Muscle of back (tissue), 11 donors: ENCODE results near the gene POLR2L. TPM values are rescaled to one million over a fixed set of nuclear protein-coding genes. Genes with fewer than 3 reads are reported as not detected.
A peak's percentile ranks its signal among the peaks of the same experiment; 100 is the strongest.

ENCODE experiments used
- DNase-seq, 3 donors: peaks; one replicate each; pipeline versions ENCODE4 v3.0.0 to v3.0.0-alpha.2; 2013
- polyA plus RNA-seq, 10 donors: library from polyadenylated mRNA; unstranded; fragments of 120-200 nt; gene quantifications; one replicate each; pipeline ENCODE4 v1.2.1, GENCODE V29; 2013; ENCODE audit not compliant: insufficient read length in 10 of 10

The POLR2L gene
- polyA plus RNA-seq, 10 donors, result 69.6 to 159 (median 104) TPM

DNA sequence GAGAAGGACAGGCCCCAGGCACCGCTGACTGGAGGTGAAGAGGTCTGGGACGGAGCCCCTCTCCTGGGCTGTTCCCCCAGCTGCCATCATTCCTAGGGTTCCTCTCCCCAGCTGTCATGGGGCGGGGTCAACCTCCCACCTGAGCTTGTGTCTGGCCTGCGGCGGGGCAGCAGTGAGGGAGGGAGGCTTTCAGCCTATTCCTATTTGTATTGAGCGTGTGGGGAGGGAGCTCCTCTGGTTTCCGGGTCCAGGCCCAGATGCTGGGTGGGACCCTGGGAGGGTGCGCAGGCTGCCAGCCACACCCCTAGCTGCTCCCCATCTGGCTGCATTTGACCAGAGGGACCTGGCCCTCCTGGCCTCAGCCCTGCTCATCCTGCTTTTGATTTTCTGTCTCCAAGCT is 14.1 kb upstream of the POLR2L start:
- DNase-seq, result no peak

- no peak for DNase-seq
Observed at GRCh38 chr11:855796-856195, 13.5 kb upstream of the POLR2L start.

- no peak for DNase-seq
Observed at GRCh38 chr11:855330-855674, 13.0 kb upstream of the POLR2L start.

DNA sequence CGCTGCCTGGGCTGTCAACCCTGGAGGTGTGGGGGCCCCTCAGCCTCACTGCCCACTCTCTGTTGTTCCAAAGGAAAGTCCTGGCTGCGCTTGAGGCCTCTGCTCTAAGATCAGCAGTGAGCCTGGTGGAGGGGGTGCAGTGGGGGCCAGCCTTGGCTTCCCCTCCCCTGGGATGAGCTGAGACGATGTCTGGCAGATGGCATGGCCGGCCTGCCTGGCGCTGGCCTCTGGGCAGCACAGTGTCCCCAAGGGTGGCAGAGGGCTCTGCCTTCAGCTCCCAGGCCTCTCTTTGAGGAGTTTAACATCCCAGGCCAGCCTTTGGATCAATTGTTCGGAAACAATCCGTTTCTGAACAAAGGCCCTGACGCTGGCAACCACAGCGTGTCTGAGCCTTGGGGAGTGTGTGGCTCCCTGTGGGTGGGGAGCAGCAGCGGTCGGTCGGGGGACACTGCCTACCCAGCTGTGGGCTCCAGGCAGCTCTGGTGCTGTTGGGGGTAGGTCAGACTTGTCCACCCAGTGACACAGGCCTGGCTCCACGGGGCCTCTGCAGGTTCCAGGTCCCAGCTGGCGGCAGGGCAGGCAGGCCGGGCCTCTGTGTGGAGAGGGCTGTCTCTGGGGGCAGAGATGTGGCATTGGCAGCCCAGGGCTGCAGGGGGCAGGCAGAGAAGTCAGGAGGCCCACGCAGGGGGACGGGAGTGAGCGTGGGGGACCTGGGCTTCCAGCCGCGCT is 12.4 kb upstream of the POLR2L start:
- DNase-seq, result no peak

DNA sequence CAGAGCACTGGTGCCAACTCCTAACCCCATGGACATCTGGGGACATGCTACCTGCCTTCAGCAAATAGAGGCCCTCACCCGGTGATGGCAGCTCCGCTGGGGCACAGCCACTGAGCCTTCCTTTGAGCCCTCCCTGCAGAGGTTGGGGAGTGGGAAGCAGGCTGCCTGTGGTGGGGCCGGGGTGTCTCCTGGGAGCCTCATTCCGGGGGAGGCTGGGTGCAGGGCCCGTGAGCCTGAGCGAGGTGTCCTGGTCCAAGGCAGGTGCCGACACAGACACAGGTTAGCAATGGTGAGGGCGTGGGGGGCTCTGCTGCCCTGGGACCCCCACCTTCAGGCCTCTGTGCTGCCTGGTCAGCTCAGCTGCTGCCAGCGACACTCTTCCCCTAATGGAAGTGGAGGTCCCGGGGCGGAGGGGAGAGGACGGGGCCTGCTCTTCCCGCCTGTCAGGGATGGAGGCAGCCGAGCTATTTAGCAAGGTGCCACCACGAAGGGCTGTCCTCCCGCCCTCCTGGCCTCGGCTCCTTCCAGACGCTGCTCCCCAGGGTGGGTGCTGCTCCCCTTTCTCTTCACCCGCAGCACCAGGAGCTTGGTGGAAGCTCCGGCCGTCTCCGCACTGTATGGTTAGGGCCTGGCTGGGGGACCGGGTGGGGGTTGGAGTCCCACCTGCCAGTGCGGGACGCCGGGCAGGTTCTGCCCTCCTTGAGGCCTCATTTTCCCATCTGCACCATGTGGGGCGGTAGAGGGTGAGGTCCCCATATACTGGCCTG is 11.5 kb upstream of the POLR2L start:
- no peak for DNase-seq

- no peak for DNase-seq
Observed at GRCh38 chr11:852762-853161, 10.4 kb upstream of the POLR2L start.

DNA sequence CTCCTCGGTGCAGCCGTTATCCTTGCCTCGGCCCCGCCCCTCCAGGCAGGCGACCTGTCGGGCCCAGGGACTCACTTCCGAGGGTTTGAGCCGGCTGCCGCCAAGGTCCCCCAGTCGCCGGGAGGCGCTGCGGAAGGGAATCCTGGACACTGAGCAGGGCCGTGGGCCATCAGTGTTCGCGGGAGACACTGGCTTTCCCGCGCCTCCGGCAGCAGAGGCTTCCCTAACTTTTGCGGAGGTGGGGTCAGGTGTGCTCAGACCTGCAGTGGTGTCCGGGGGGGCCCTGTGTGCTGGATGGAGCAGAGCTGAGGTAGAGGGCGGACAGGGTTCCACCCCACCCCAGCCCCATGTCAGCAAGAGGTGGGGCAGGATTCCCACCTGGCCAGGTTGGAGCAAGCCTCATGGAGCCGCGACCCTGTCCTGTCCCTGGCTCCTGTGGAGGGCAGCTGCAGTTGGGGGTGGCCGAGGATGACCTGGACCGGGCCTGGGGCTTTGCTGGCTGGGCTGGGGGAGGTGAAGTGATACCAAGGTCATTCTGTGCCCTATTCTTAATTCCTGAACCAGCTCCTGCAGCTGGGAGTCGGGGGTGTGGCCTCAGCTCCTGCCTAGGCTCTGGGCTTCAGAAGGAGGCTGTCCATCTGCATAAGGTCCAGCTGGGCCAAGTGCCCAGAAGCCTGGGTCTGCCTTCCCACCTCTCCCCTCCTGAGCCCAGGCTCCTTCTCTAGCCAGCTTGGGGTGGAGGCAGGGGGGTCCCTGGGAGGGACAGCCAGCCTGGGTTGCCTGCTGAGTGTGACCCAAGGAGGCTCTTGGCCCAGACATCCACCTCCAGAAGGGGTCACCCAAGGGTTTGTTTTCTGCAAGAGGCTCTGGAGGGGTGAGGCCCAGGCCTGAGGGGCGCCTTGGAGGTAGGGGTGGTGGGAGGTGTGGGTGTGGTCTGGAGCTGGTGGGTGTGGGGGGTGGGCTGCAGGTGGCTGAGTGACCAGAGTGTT is 8.7 kb upstream of the POLR2L start:
- DNase-seq, result peak in 1 of 3 donors; percentile 57

DNA sequence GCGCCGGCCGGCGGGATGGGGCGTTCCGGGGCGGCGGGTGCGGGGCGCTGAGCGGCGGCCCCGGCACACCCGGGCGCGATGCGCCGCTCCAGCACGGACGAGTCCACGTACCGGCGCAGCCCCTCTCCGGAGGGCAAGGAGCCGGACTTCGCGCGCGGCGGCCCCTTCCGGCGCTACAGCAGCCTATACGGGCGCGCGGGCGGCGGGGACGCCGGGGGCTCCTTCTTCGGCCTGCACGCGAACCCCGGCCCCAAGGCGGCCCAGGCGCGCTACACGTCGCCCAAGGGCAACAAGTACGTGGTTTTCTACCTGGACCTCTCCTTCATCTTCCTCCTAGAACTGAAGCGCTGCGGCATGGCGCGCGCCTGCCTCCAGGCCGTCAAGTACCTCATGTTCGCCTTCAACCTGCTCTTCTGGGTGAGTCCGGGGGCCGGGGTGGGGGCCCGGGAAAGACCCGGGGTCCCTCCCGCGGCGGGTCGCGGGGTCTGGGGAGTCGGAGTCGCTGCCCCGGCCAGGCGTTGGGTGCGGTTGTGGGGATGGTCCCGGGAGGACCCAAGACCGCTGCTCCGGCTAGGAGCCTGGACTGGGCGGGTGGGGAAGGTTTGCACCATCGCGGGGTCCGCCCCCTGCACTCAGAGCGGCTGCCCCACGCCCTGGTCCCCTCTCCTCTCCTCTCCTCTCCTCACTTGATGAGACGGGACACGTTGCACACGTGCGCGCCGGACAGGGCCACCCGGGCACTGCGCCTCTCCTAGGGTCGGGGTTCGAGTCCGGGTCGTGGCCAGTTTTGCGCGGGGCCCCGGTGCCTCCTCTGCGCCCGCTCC is 7.8 kb upstream of the POLR2L start:
- peak in 1 of 3 donors; percentile 60 for DNase-seq

DNA sequence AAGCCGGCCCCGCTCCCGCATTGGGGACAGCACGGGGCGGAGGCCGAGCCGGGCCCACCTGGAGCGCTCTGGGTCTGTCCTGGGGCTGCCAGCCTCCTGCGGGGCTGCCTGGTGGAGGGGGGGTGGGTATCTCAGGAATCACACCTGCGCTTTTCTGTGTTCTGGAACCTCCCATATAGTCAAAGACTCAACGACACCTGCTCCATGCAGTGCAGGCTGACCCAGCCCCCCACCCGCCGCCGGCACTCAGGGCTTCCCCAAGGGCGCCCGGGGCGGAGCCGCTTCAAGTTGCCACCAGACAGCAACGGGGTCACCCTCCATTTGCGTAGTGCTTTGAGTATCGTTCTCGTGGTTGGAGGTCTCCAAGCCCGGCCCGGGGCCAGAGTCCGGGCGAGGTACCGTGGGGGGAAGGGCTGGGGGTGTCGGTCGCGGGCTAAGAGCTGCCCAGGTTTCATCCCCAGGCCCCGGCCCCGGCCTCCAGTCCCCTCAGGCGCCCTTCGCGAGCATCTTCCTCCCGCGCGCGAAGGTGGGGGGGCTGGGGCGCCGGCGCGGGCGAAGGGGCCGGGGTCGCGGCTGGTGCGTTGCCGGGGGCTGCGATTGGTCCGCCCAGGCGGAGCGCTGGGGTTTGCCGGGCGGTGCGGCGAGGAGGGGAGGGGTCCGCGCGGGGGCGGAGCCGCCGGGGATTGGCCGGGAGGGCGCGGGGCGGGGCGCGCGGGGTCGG is 6.9 kb upstream of the POLR2L start:
- peak in 1 of 3 donors; percentile 76 for DNase-seq

DNA sequence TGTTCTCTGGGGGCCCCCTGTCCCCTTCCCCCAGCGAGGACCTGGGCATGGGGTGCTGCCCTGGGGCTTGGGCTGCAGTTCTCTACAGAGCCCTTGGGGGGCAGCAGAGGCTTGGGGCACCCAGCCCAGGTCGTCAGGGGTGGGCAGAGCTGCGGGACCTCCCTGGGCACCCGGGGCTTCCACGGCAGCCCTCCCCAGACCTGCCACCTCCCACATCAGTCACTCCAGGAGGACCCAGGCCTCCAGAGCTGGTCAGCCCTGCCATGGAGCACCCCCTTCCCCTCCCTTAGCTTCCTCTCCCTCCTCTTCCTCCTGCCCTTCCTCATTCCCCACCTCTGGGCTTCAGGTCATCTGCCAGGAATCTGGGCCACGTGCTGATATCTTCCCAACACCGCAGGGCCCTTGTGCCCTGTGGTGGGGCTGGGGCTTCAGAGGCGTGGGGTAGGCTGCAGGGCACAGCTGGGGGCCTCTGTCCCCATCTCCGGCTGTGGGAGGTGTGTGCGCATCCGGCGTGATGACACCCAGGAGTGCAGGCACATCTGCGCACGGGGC is 6.1 kb upstream of the POLR2L start:
- DNase-seq, result peak in 1 of 3 donors; percentile 59

DNA sequence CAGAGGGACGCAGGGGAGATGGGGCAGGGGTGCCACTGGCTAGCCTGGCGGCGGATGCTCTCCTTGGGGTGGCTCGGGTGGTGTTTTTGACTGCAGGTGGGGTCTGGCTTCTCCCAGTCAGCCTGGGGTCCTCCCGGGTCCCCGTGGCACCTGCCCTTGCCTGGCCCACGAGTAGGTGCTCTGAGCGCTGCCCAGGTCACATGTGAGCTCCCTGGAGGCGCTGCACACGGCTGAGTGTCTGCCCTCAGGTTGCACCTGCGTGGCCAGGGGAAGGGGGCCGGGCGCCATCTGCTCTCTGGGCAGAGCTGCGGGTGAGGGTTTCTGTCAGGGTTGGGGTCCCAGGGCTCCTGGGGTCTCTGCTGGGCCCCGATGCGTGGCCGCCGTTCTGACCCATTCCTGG is 5.5 kb upstream of the POLR2L start:
- no peak for DNase-seq

DNA sequence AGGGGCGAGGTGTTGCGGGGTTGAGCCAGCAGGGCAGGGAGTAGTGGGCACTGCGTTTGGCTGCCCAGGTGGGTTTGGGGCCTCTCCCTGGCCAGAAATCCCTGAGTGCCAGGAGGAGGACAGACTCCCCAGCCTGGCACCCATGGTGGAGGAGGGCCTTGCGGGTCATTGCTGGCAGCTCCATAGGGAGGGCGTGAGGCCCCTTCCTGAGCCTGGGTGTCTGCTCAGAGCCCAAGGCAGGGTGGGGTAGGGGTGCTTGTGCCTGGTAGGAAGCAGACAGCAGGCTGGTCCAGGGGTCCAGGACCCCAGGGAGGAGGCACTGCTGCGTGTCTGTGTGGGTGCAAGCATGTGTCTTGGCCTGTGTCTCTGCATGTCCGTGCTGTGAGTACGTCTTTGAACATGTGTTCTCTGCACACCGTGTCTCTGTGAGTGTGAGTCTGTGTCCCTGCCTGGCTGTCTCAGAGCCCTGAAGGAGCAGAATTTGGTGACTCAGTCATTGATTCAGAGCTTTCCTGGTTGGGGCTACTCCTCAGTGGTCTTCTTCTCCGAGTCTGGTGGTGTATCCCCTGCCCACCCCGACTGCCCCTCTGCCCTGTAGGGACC is 4.3 kb upstream of the POLR2L start:
- DNase-seq, result no peak

- peak in 1 of 3 donors; percentile 46 for DNase-seq
Observed at GRCh38 chr11:845872-846495, 3.7 kb upstream of the POLR2L start.

DNA sequence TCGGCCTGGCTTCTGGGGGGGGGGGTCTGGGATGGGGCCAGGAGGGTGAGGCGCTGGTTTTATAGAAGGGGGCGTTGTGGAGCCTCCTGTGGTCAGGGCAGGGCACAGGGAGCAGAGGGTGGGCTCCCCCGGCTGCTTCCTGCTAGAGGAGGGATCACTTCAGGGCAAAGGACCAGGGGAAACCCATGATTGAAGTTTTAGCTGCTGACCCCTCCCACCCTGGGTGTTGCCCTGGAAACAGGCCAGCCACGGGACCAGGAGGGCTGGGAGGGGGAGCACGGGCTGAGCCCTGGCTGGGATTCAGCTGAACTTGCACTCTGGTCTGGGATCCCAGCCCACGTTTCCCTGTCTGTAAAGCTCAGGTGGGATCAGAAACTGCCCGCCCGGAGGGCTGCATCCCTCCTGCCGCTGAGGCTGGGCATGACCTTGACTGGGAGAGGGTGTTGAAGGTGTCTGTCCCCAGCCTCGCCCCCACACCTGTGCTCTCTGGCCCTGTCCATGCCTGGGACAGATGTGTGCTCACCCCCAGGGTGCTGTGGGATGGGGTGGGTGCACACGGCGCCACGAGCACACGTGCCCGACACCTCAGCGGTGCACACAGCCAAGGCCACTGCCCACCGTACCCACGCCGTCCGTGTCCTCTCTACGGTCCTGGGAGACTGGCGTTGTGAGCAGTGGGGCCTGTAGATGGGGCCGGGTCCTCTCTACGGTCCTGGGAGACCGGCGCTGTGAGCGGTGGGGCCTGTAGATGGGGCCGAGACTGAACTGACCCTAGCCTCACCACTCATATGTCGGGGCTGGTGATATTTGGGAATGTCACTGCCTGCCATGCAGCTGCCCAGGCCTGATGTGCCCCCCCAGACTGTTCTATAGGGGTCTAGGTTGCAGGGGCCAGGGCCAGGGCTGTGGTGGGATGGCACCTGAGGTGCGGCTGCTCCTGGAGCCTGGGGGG is 2.6 kb upstream of the POLR2L start:
- DNase-seq, result peak; percentile 92 to 95 (median 94)

DNA sequence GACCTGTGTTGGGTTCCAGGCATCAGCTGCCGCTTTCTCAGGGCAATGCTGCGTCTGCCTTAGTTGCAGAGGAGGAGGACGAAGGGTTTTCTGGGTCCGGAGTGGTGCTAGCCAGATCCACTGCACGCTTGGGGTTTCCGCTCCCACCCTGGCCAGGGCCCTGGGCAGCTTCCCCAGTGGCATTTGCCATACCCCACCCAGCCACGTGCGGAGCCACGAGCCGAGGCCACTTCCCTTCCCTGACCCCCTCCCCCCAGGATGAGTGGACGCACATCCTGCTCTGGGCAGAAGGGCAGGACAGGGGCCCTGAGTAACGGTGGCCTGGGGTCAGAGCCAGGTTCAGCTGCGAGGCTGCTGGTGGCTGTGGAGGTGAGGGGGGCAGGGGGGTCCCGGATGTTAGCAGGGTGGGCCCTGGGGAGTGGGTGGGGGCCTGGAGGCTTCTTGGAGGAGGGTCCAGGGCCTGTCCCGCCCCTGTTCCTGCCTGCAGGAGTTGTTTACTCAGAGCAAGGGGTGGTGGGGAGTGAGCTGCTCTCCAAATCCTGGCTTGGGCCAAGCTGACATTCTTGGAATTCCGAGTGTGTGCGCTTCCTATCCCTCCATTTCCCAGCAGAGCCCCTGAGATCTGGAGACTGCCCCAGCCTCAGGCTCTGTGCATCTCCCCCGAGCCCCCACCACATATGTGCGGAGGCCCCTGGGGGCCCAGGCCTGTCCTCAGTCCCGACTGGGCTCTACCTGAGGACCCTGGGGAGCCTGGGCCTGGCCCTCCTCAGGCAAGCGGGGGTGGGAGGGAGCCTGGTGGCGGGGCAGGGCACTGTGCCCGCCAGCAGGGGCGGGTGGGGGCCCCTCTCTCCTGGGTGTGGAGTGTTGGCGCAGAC is 1.7 kb upstream of the POLR2L start:
- DNase-seq, result peak; percentile 87 to 94 (median 93)

DNA sequence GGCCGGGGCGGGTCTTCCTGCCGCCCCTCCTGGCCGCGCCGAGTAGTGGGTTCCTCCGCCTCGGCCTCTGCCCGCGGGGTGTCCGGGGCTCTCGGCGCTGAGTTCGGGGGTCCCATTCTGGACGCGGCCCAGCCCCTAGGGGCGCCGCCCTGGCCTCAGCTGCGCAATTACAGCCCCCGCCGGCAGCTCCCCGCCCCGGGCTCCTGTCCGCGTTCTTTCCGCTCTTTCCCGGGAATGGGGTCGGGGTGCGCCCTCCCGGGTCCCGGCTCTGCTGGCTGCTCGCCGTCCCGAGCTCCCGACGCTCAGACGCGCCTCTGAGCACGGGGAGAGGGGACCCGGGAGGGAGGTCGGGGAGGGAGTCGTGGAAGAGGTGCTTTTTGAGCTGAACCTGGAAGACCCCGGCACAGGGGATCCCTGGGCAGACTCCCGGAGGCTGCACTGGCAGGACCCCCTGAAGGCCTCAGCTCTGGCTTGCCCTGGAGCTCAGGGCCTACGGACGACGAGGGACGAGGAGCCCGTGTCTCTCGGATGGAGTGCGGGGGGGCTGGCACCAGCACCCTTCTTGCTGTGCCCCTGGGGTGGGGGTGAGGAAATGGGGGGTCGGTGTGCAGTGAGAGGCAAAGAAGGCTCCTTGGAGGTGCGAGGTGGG is 881 bp upstream of the POLR2L start:
- peak in 1 of 3 donors; percentile 69 for DNase-seq

DNA sequence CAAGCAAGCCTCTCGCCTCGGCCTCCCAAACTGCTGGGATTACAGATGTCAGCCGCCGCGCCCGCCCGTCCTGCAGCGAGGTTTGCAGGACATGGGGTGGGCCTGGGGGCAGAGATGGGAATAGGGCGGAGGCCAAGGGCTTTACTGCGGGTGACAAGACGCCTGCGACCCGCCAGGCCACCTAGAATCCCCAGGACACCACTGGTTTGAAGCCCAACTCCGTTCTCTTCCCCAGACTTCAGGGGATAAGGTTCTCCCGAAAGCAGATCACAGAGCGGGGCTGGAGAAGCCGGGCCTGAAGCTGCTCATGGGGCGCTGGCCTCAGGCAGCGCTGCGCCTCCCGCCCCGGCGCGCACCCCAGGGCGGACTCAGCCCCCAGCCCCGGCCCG is 354 bp downstream of the POLR2L start:
- DNase-seq, result no peak
